Heart left ventricle (tissue), 16 donors: Measurements from ENCODE around the gene SPNS2. TPM values are rescaled to one million over a fixed set of nuclear protein-coding genes. Genes with fewer than 3 reads are reported as not detected.

ENCODE experiments used
- ATAC-seq, 4 donors: fragments of 200-7000 bp; cut with Tn5 transposase; one replicate each; pipeline ENCODE4 v1.9.1; 2020 to 2022; ENCODE audit warnings: moderate library complexity in 4 of 4, mild to moderate bottlenecking in 3 of 4, moderate number of reproducible peaks in 1 of 4
- DNase-seq, 5 donors: peaks; one replicate each; pipeline ENCODE4 v3.0.0-alpha.2; 2020
- H3K27ac ChIP-seq, 12 donors: fragments of 200-600 bp; sonication (generic) in 4 of 12; one replicate each; pipeline versions ENCODE4 v1.5.0 to v1.8.0; 2016 to 2022; ENCODE audit warnings: mild to moderate bottlenecking in 2 of 12
- H3K27me3 ChIP-seq, 9 donors: fragments of 200-600 bp; sonication (generic) in 2 of 9; one replicate each; pipeline versions ENCODE4 v1.5.1 to v1.8.0; 2016 to 2022; ENCODE audit warnings: mild to moderate bottlenecking in 3 of 9
- H3K36me3 ChIP-seq, 9 donors: fragments of 200-600 bp; sonication (generic) in 2 of 9; one replicate each; pipeline versions ENCODE4 v1.5.0 to v1.8.0; 2018 to 2022; ENCODE audit warnings: mild to moderate bottlenecking in 2 of 9
- H3K4me1 ChIP-seq, 12 donors: fragments of 200-600 bp; sonication (generic) in 4 of 12; one replicate each; pipeline versions ENCODE4 v1.5.0 to v1.8.0; 2016 to 2022; ENCODE audit warnings: mild to moderate bottlenecking in 3 of 12
- H3K4me3 ChIP-seq, 12 donors: fragments of 200-600 bp; sonication (generic) in 4 of 12; one replicate each; pipeline versions ENCODE4 v1.5.0 to v1.8.0; 2017 to 2022; ENCODE audit warnings: mild to moderate bottlenecking in 9 of 12, moderate library complexity in 4 of 12
- H3K9me3 ChIP-seq, 12 donors: fragments of 200-600 bp; sonication (generic) in 4 of 12; one replicate each; pipeline versions ENCODE4 v1.5.0 to v1.8.0; 2016 to 2022; ENCODE audit warnings: mild to moderate bottlenecking in 1 of 12
- CTCF ChIP-seq, 12 donors: fragments of 200-600 bp; sonication (generic) in 4 of 12; IDR thresholded peaks; one replicate each; pipeline versions ENCODE4 v1.5.0 to v1.8.0; 2018 to 2022; ENCODE audit warnings: antibody characterized with exemption in 12 of 12, mild to moderate bottlenecking in 5 of 12
- POLR2A ChIP-seq, 2 donors: fragments of 450-650 bp; IDR thresholded peaks; one replicate each; pipeline ENCODE4 v1.6.1; 2017; ENCODE audit warnings: antibody characterized with exemption in 2 of 2, mild to moderate bottlenecking in 2 of 2, moderate library complexity in 2 of 2
- WGBS, 4 donors: extraction: QIAGEN DNeasy Blood & Tissue Kit in 2 of 4; methylation state at CpG; one replicate each; pipeline versions ENCODE4 v1.1.5 to v1.1.7; 2013 to 2018; 5-methylcytosine and 5-hydroxymethylcytosine counted together
- intact Hi-C, 10 donors: fragments of 100-400 bp; cut with DNase I; formaldehyde crosslinking; loops; one replicate each; pipeline versions ENCODE4 v1.11.1 to v1.14.2; 2022
- polyA plus RNA-seq, 2 donors: library from polyadenylated mRNA; stranded (reverse); fragments of 200-250 nt; gene quantifications; one replicate each; pipeline ENCODE4 v1.2.3, GENCODE V29; 2013
- total RNA-seq, 9 donors: library from RNA; depleted of rRNA in 2 of 9; stranded (reverse); fragments of >200 nt in 2 of 9; fragmentation: NEBNext Ultra II Directional in 3 of 9; extraction: Animal tissue kit (Norgen Biotek cat#: 25700) in 3 of 9; gene quantifications; one replicate each; pipeline versions ENCODE4 v1.1.0 to v1.2.4, GENCODE V29; 2016 to 2023
- donor health status: ischemic (EF 13 %, LVEDD 7.1; RV severe dilation, severe dysfunction).
- donor health status: healthy with polysubstance abuse.
- donor health status: DM: no; HTN: yes; CAD: no.
- donor health status: DM: no; HTN: no; CAD: no.
- donor health status: ischemic (EF 25% LVEDD 6.9; RV normal size, moderate dysfunction).
- donor health status: ischemic (EF 25% LVEDD 5.7; RV mildly dilated, moderate dysfunction).
- donor health status: healthy.
- donor health status: DM: yes; HTN: yes; CAD: no.
- donor health status: ischemic (EF 35%, LVEDD 5.7; RV mildly dilated, moderate dysfunction).
- donor health status: nonischemic (EF 11% LVEDD 7.7; RV severe dilation, severe dysfunction).
- donor health status: DM: yes; HTN: yes; CAD: no.
- donor health status: PGD.
- donor health status: ischemic (EF 29% LVEDD 5.4; RV normal size, mild dysfunction).
- donor health status: nonischemic (EF 23%, LVEDD 6.1; RV moderate dilation, normal function).

The SPNS2 gene
- total and polyA plus RNA-seq, 11 donors = 6.4 to 22.0 (median 13.3) TPM

- no peak for DNase-seq
- no peak overlapping the region for H3K27ac ChIP-seq
- peaks cover 0 to 95% (median 86%) of the 10 kb centered on the region in 9 donors for H3K36me3 ChIP-seq
- H3K4me1 ChIP-seq = no peaks in the 10 kb centered on the region
- no peaks in the 10 kb centered on the region for H3K27me3 ChIP-seq
- no peaks in the 10 kb centered on the region for H3K9me3 ChIP-seq
- ATAC-seq = peak in 2 of 4 donors; percentile 28 to 37
- intact Hi-C loops = loop anchor here in 1 of 10 donors (10.0 kb wide), 1 partner anchor 123 kb away; no protein-coding TSS in a partner anchor
- 78 to 90% (median 85%) methylated on average over 16 to 17 of the region's 17 CpGs for WGBS, 4 donors
- TF ChIP-seq CTCF (IDR thresholded peaks at IDR 0.05) (no peak), POLR2A (IDR thresholded peaks at IDR 0.05) (no peak)
- H3K4me3 ChIP-seq = no peak overlapping the region
These were observed 48.6 kb downstream of the SPNS2 start for GRCh38 chr17:4547118-4547906.

GRCh38 chr17:4548061-4548461 is 49.4 kb downstream of the SPNS2 start:
- 93 to 96% (median 93%) methylated on average over 4 to 18 of the region's 18 CpGs for WGBS, 4 donors
- Histone ChIP-seq H3K4me1 (no peaks in the 10 kb centered on the region), H3K4me3 (no peak overlapping the region), H3K9me3 (no peaks in the 10 kb centered on the region), H3K36me3 (peaks cover 0 to 95% (median 86%) of the 10 kb centered on the region in 9 donors), H3K27ac (no peak overlapping the region), H3K27me3 (no peaks in the 10 kb centered on the region)
- ATAC-seq = no peak
- peak in 1 of 5 donors; percentile 26 for DNase-seq
- TF ChIP-seq CTCF (IDR thresholded peaks at IDR 0.05) (no peak), POLR2A (IDR thresholded peaks at IDR 0.05) (no peak)
- intact Hi-C loops = loop anchor here in 1 of 10 donors (10.0 kb wide), 1 partner anchor 123 kb away; no protein-coding TSS in a partner anchor

- no peak for TF ChIP-seq CTCF (IDR thresholded peaks at IDR 0.05)
- TF ChIP-seq POLR2A (IDR thresholded peaks at IDR 0.05) = no peak
These were observed 50.2 kb downstream of the SPNS2 start for GRCh38 chr17:4548721-4549531.

More at GRCh38 chr17:4548721-4549531, 50.2 kb downstream of the SPNS2 start:
- WGBS, 4 donors = 86 to 91% (median 88%) methylated on average over 15 to 24 of the region's 24 CpGs
- peaks cover 0 to 92% (median 87%) of the 10 kb centered on the region in 9 donors for H3K36me3 ChIP-seq
- peaks cover 0 to 5% (median 2%) of the 10 kb centered on the region in 12 donors for H3K4me1 ChIP-seq
- H3K27ac ChIP-seq = no peak overlapping the region
- no peak for ATAC-seq
- DNase-seq = peak in 3 of 5 donors; percentile 16 to 51 (median 25)
- intact Hi-C loops = loop anchor here in 1 of 10 donors (10.0 kb wide), 1 partner anchor 124 kb away; no protein-coding TSS in a partner anchor
- no peaks in the 10 kb centered on the region for H3K9me3 ChIP-seq
- H3K27me3 ChIP-seq = no peaks in the 10 kb centered on the region
- H3K4me3 ChIP-seq = no peak overlapping the region
